GM18508 (cell line): ENCODE data around the gene SMARCAL1.

Experiments
- ATAC-seq: cut with Tn5 transposase; IDR thresholded peaks from one replicate; pipeline ENCODE4 v1.9.1; 2021; ENCODE audit warnings: moderate number of reproducible peaks; ENCODE audit not compliant: insufficient read depth, unreplicated experiment

Gene SMARCAL1

GRCh38 chr2:216392018-216392562, 20.2 kb upstream of the SMARCAL1 start:
- no peak for ATAC-seq

DNA sequence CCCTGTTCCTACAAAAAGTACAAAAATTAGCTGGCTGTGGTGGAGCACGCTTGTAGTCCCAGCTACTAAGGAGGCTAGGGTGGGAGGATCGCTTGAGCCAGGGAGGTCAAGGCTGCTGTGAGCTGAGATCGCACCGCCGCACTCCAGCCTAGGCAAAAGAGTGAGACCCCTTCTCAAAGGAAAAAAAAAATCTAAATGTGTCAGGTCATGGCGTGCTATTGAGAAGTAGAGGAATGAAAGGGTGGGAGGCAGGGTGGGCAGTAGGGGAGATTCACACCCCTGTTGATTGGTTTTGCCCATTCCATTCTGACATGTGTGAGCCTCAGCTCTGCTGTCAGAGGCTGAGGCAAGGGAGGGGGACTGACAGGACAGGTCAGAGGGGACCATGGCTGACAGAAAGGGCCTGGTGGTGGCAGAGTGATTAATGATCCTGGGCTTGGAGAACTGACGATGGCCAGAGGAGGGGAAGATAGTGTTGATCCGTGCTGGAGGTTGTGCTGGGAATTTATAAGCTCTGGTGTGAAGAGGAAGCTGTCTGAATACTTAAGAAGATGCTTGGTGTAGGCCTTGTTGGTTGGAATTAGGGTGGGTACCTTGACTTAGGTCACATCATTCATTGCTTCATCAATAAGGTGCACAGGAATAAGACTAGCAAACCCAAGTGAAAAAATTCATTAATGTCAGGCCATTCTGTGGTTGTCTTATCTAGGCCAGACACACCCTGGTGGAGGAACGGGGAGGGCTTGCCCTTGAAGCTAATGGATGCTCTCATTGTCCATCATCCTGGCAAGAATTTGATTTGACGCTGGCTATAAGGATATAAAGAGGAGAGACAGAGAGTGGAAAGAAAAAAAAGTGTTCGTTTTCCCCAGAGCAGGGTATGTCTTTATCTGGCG, 19.1 kb upstream of the SMARCAL1 start:
- no peak for ATAC-seq

DNA sequence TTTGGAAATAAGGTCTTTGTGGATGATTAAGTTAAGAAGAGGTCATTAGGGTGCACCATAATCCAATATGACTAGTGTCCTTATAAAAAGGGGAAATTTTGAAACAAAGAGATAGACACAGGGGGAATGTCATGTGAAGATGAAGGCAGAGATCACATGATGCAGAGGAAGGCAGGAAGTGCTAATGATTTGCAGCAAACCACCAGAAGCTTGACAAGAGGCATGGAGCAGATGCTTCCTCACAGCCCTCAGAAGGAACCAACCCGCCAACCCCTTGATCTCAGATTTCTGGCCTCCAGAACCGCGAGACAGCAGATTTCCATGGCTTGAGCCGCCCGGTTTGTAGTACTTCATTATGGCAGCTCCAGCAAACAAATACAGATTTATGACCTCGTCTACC, 17.4 kb upstream of the SMARCAL1 start:
- ATAC-seq = no peak

DNA sequence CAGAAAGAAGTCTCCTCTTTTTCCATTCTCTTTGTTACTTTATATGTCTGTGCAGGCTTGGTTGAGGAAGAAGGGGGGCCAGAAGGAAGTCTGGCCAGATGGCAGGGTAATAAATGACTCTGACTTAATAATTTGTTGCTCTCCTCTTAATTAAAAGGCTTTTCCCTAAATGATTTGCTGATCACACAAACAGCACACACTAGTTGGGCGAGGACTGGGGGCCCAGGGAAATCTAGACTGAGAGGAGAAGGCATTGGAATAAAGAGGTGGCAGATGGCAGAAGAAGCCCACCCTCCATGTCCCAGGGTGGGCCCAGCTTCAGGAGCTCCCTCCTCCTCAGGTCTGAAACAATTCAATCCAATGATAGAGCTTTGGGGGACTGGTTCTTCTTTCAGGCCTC, 12.7 kb upstream of the SMARCAL1 start:
- ATAC-seq = no peak

DNA sequence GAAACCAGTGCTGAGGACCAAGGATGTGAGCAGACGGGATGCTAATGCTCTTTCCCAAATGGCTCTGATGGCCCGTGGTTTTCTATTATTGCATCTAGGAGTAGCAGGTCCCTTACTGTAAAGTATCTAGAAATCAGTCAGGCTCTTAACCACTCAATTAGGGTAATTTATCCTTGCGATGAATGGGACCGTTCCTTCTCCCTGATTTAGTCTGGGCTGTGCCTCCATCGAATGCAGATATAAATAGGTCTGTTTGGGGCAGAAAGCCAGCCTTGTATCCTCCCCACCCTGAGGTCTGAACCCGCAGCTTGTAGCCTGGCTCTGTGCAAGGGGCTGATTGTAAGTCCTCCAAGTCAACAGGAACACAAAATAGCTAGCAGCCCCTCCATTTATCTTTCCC, 9.5 kb upstream of the SMARCAL1 start:
- no peak for ATAC-seq

GRCh38 chr2:216404010-216404618, 8.2 kb upstream of the SMARCAL1 start:
- no peak for ATAC-seq

DNA sequence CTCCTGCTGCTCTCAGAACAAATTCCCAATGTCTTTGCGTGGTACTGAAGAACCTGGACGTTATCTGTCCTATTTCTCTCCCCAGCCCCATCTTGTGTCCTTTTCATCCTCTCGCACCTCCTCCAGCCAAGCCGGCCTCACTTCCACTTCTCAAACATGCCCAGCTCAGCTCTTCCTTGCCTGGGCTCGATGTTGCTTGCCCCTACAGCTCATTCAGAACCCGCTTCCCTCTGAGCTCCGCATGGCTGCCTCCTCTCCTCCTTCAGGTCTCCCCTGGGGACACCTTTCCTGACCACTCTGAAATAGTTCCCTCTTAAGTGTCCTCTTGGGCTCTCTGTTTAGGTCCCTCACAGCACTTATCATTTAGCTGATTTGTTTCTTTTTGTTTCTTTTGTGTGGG, 6.7 kb upstream of the SMARCAL1 start:
- no peak for ATAC-seq

GRCh38 chr2:216406826-216407225, 5.5 kb upstream of the SMARCAL1 start:
- no peak for ATAC-seq

- ATAC-seq = no peak
These were observed 3.6 kb upstream of the SMARCAL1 start for GRCh38 chr2:216408426-216409290.

- no peak for ATAC-seq
These were observed 1.7 kb upstream of the SMARCAL1 start for GRCh38 chr2:216410550-216410949.

DNA sequence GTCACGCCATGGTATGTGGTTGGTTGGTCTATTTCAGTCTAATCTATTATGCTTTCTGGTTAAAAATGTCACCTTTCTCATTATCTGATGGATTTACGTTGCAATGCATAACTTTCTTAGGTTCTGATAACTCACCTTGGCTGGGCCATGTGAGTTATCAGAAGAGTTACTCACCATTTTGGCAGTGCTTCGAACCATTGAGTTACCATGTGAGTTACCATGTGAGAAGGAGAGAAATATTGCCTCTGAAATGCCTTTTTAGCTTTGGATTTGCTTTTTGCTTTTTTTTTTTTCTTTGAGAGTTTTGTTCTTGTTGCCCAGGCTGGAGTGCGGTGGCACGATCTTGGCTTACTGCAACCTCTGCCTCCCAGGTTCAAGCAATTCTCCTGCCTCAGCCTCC, 1.6 kb downstream of the SMARCAL1 start:
- ATAC-seq = no peak

- no peak for ATAC-seq
These were observed 2.6 kb downstream of the SMARCAL1 start for GRCh38 chr2:216414772-216415319.

- no peak for ATAC-seq
These were observed 3.3 kb downstream of the SMARCAL1 start for GRCh38 chr2:216415541-216415940.

GRCh38 chr2:216416571-216417307, 4.5 kb downstream of the SMARCAL1 start:
- ATAC-seq = no peak

GRCh38 chr2:216418981-216419380, 6.7 kb downstream of the SMARCAL1 start:
- no peak for ATAC-seq

DNA sequence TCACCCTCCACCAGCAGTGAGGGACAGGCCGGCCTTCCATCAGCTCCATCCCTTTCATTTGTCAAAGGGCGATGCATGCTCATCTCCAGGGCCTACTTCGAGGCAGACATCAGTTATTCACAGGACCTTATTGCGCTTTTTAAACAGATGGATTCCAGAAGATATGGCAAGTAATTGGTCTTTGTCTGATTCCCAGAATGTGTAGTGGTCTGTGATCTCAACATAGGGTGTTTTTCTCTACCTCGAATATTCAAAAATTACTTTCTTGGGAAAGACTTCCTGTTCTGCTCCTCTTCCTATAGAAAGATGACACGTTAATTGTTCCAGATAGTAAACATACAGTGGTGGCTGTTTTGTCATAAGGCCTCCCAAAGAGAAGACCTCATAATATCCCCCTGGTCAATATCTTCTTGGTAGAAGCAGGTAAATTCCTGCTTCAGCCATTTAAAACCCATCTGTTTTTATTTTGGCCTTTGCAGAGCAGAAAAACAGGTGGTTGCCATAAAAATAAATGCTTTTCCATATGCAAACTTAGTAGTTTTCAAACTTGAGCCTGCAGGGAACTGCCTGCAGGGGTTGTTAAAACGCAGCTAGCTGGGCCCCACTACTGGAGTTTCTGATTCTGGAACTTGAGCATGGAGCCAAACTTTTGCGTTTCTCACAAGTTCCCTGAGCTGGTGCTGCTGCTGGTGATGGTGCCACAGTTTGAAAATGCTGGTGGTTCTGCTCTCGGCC, 8.2 kb downstream of the SMARCAL1 start:
- no peak for ATAC-seq

GRCh38 chr2:216423071-216423470, 10.8 kb downstream of the SMARCAL1 start:
- no peak for ATAC-seq

GRCh38 chr2:216424274-216424673, 12.0 kb downstream of the SMARCAL1 start:
- no peak for ATAC-seq
